Adrenal gland (tissue), 12 donors: ENCODE results near the gene ATF3. TPM values are rescaled to one million over a fixed set of nuclear protein-coding genes. Genes with fewer than 3 reads are reported as not detected.
"Not testable (repeated sequence)": the region's sequence is repeated elsewhere in the genome, so short reads cannot be mapped to it uniquely, and the experiment has no call there.

ENCODE experiments used
- DNase-seq, 7 donors: peaks; one replicate each; pipeline ENCODE4 v3.0.0-alpha.2; 2019 to 2020
- H3K27ac ChIP-seq, 5 donors: fragments of 200-600 bp; sonication (generic) in 4 of 5; 1 replicate in 3 of 5; 2 replicates in 2 of 5; pipeline versions ENCODE4 v1.5.1 to v1.8.0; 2016 to 2020; ENCODE audit warnings: mild to moderate bottlenecking in 1 of 5
- H3K27me3 ChIP-seq: fragments of 200-600 bp; 2 replicates; pipeline ENCODE4 v1.8.0; 2021
- H3K36me3 ChIP-seq, 2 donors: fragments of 200-600 bp; replicated peaks in 1 of 2; 1 replicate in 1 of 2; 2 replicates in 1 of 2; pipeline versions ENCODE4 v1.5.1 to v1.8.0; 2018 to 2022
- H3K4me1 ChIP-seq, 2 donors: fragments of 200-600 bp; replicated peaks in 1 of 2; 1 replicate in 1 of 2; 2 replicates in 1 of 2; pipeline versions ENCODE4 v1.5.1 to v1.8.0; 2018 to 2021
- H3K4me3 ChIP-seq, 4 donors: fragments of 200-600 bp; sonication (generic) in 3 of 4; one replicate each; pipeline ENCODE4 v1.5.1; 2016 to 2018
- H3K9me3 ChIP-seq, 3 donors: fragments of 200-600 bp; sonication (generic) in 1 of 3; replicated peaks in 1 of 3; 1 replicate in 2 of 3; 2 replicates in 1 of 3; pipeline versions ENCODE4 v1.5.1 to v1.8.0; 2016 to 2021
- POLR2A ChIP-seq, 2 donors: fragments of 450-650 bp; IDR thresholded peaks; one replicate each; pipeline ENCODE4 v1.6.1; 2017; ENCODE audit warnings: antibody characterized with exemption in 2 of 2, mild to moderate bottlenecking in 2 of 2, moderate library complexity in 1 of 2
- WGBS, 4 donors: extraction: QIAGEN DNeasy Blood & Tissue Kit in 2 of 4; methylation state at CpG; one replicate each; pipeline versions ENCODE4 v1.1.5 to v1.1.7; 2013 to 2017; 5-methylcytosine and 5-hydroxymethylcytosine counted together
- intact Hi-C, 2 donors: fragments of 100-400 bp; cut with DNase I; formaldehyde crosslinking; loops; one replicate each; pipeline versions ENCODE4 v1.14.1 to v1.15.0; 2022 to 2023
- polyA plus RNA-seq, 3 donors: library from polyadenylated mRNA; stranded (reverse); fragments of 200-250 nt in 2 of 3; fragments of 350-450 nt in 1 of 3; fragmentation: Illumina TruSeq in 1 of 3; extraction: RNeasy Lipid Tissue Mini Kit (QIAGEN cat#74804) in 1 of 3; gene quantifications; one replicate each; pipeline ENCODE4 v1.2.3, GENCODE V29; 2013 to 2014
- total RNA-seq, 9 donors: library from RNA; depleted of rRNA in 4 of 9; stranded (reverse); fragments of >200 nt in 4 of 9; fragments of 120-200 nt in 1 of 9; fragmentation: NEBNext Ultra II Directional in 1 of 9; extraction: Animal tissue kit (Norgen Biotek cat#: 25700) in 1 of 9; gene quantifications; one replicate each; pipeline versions ENCODE4 v1.1.0 to v1.2.4, GENCODE V29; 2013 to 2023
- TF ChIP-seq, protein P1 (sequence below), 6 experiments: fragments of 450-650 bp in 4 of 6; fragments of 200-600 bp in 2 of 6; sonication (generic) in 1 of 6; IDR thresholded peaks; 1 replicate in 5 of 6; 2 replicates in 1 of 6; pipeline versions ENCODE4 v1.5.1 to v1.8.0; 2016 to 2021; ENCODE audit warnings: antibody characterized with exemption in 6 of 6, mild to moderate bottlenecking in 2 of 6, moderate library complexity in 1 of 6
- donor health status: healthy with polysubstance abuse.
- donor health status: Bipolar disorder and iron deficiency.
- donor health status: DM: yes; HTN: yes; CAD: no.
- donor health status: DM: no; HTN: no; CAD: no.
- donor health status: DM: no; HTN: no; CAD: no.
- donor health status: DM: yes; HTN: yes; CAD: no.

Gene ATF3
- total and polyA plus RNA-seq, 12 donors = 1.9 to 19.7 (median 9.9) TPM

GRCh38 chr1:212652609-212653008 is 44.0 kb downstream of the ATF3 start:
- Histone ChIP-seq H3K27ac (no peak overlapping the region), H3K4me3 (no peak overlapping the region), H3K27me3 (no peaks in the 10 kb centered on the region), H3K9me3 (no peaks in the 10 kb centered on the region), H3K4me1 (no peaks in the 10 kb centered on the region), H3K36me3 (no peaks in the 10 kb centered on the region)
- intact Hi-C loops = no loop called here
- TF ChIP-seq, protein P1, sequence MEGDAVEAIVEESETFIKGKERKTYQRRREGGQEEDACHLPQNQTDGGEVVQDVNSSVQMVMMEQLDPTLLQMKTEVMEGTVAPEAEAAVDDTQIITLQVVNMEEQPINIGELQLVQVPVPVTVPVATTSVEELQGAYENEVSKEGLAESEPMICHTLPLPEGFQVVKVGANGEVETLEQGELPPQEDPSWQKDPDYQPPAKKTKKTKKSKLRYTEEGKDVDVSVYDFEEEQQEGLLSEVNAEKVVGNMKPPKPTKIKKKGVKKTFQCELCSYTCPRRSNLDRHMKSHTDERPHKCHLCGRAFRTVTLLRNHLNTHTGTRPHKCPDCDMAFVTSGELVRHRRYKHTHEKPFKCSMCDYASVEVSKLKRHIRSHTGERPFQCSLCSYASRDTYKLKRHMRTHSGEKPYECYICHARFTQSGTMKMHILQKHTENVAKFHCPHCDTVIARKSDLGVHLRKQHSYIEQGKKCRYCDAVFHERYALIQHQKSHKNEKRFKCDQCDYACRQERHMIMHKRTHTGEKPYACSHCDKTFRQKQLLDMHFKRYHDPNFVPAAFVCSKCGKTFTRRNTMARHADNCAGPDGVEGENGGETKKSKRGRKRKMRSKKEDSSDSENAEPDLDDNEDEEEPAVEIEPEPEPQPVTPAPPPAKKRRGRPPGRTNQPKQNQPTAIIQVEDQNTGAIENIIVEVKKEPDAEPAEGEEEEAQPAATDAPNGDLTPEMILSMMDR (IDR thresholded peaks at IDR 0.05) = no peak
- TF ChIP-seq POLR2A (IDR thresholded peaks at IDR 0.05) = no peak
- 75 to 95% (median 83%) methylated on average over 1 of the region's 1 CpG for WGBS, 4 donors
- no peak for DNase-seq

GRCh38 chr1:212655668-212656440 is 47.3 kb downstream of the ATF3 start:
- H3K36me3 ChIP-seq = no peaks in the 10 kb centered on the region
- no peaks in the 10 kb centered on the region for H3K27me3 ChIP-seq
- H3K27ac ChIP-seq = no peak overlapping the region
- TF ChIP-seq, protein P1 (IDR thresholded peaks at IDR 0.05) = no peak
- TF ChIP-seq POLR2A (IDR thresholded peaks at IDR 0.05) = no peak
- intact Hi-C loops = no loop called here
- H3K9me3 ChIP-seq = no peaks in the 10 kb centered on the region
- H3K4me3 ChIP-seq = no peak overlapping the region
- H3K4me1 ChIP-seq = no peaks in the 10 kb centered on the region
- no peak for DNase-seq
- 69 to 77% (median 72%) methylated on average over 5 to 6 of the region's 6 CpGs for WGBS, 4 donors

- no peak overlapping the region for H3K27ac ChIP-seq
- TF ChIP-seq, protein P1 (IDR thresholded peaks at IDR 0.05) = no peak
- TF ChIP-seq POLR2A (IDR thresholded peaks at IDR 0.05) = no peak
- intact Hi-C loops = no loop called here
- no peaks in the 10 kb centered on the region for H3K36me3 ChIP-seq
- no peak for DNase-seq
- 72 to 79% (median 78%) methylated on average over 5 of the region's 5 CpGs for WGBS, 4 donors
- H3K9me3 ChIP-seq = no peaks in the 10 kb centered on the region
- no peaks in the 10 kb centered on the region for H3K4me1 ChIP-seq
- no peaks in the 10 kb centered on the region for H3K27me3 ChIP-seq
- no peak overlapping the region for H3K4me3 ChIP-seq
These were observed 48.2 kb downstream of the ATF3 start for GRCh38 chr1:212656730-212657129.

DNA sequence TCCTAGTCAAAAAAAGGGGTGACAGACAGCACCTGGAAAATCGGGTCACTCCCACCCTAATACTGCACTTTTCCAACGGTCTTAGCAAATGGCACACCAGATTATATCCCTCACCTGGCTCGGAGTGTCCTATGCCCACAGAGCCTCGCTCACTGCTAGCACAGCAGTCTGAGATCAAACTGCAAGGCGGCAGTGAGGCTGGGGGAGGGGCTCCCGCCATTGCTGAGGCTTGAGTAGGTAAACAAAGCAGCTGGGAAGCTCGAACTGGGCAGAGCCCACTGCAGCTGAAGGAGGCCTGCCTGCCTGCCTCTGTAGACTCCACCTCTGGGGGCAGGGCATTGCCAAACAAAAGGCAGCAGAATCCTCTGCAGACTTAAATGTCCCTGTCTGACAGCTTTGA is 49.7 kb downstream of the ATF3 start:
- H3K36me3 ChIP-seq, H3K4me3 ChIP-seq, H3K27ac ChIP-seq, H3K4me1 ChIP-seq, DNase-seq, H3K9me3 ChIP-seq, intact Hi-C loops, H3K27me3 ChIP-seq: not testable (repeated sequence)
- 49 to 69% (median 67%) methylated on average over 5 to 7 of the region's 7 CpGs for WGBS, 4 donors
